Measurements from ENCODE around the gene VRK1. TPM values are rescaled to one million over a fixed set of nuclear protein-coding genes. Genes with fewer than 3 reads are reported as not detected.
A peak's percentile ranks its signal among the peaks of the same experiment; 100 is the strongest.

The VRK1 gene, protein sequence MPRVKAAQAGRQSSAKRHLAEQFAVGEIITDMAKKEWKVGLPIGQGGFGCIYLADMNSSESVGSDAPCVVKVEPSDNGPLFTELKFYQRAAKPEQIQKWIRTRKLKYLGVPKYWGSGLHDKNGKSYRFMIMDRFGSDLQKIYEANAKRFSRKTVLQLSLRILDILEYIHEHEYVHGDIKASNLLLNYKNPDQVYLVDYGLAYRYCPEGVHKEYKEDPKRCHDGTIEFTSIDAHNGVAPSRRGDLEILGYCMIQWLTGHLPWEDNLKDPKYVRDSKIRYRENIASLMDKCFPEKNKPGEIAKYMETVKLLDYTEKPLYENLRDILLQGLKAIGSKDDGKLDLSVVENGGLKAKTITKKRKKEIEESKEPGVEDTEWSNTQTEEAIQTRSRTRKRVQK
- total RNA-seq (2021; ENCODE audit: unreplicated experiment) (26.5 TPM), Bru-seq, nascent RNA (percentile 82 among the genes with signal in this experiment), BruChase-seq, experiment 1, labeled RNA remaining after a 2-hour chase (percentile 79 among the genes with signal in this experiment), BruChase-seq, experiment 2, labeled RNA remaining after a 6-hour chase (percentile 69 among the genes with signal in this experiment)
- 9.9 TPM for polyA plus RNA-seq (2012; ENCODE audit: insufficient read length)
- long read RNA-seq, transcript VRK1-201 (13 exons, 1,745 nt), result major isoform, 39 of 61 reads
- long read RNA-seq, partial matches to known transcripts, result 13 of 61 reads
- long read RNA-seq, other reads (novel, unspliced or antisense), result 9 of 61 reads

- intact Hi-C loops (cut with micrococcal nuclease; ENCODE audit: unreplicated experiment) (no loop called here), in situ Hi-C loops (cut with HindIII; ENCODE audit: low pct_unique_long_range_greater_than_20kb, low sequenced_read_pairs) (no loop called here)
- BruUV-seq (replicated peaks), result no TSS peak
- Histone ChIP-seq H3K27ac (ENCODE audit: low read length) (peak within 1 kb of the TSS; percentile 79), H3K4me1 (ENCODE audit: control insufficient read depth, insufficient read depth, low read length) (peaks cover 3% of the 10 kb centered on the region), H3K36me3 (ENCODE audit: control insufficient read depth, insufficient read depth, low read length) (no peaks in the 10 kb centered on the region), H3K9me3 (ENCODE audit: control insufficient read depth, insufficient read depth, low read depth, low read length) (no peaks in the 10 kb centered on the region), H3K4me3 (ENCODE audit: low read depth in 2 of 2, low read length in 2 of 2) (peak within 1 kb of the TSS; percentile 81), H3K27me3 (ENCODE audit: control insufficient read depth, insufficient read depth, low read length) (no peaks in the 10 kb centered on the region)
- ChIA-PET CTCF (no interaction called here), POLR2A (no interaction called here)
- DNase-seq (ENCODE audit: low read depth, low spot score) (peak; percentile 70), ATAC-seq (peak; percentile 100)
- TF ChIP-seq SIN3A (IDR thresholded peaks at IDR 0.05; ENCODE audit: borderline replicate concordance, insufficient read depth, low read depth, low read length), result peak; percentile 94
- TF ChIP-seq POLR2AphosphoS5 (IDR thresholded peaks at IDR 0.05; ENCODE audit: low read depth, low read length), result peak; percentile 84
- TF ChIP-seq, protein P1, sequence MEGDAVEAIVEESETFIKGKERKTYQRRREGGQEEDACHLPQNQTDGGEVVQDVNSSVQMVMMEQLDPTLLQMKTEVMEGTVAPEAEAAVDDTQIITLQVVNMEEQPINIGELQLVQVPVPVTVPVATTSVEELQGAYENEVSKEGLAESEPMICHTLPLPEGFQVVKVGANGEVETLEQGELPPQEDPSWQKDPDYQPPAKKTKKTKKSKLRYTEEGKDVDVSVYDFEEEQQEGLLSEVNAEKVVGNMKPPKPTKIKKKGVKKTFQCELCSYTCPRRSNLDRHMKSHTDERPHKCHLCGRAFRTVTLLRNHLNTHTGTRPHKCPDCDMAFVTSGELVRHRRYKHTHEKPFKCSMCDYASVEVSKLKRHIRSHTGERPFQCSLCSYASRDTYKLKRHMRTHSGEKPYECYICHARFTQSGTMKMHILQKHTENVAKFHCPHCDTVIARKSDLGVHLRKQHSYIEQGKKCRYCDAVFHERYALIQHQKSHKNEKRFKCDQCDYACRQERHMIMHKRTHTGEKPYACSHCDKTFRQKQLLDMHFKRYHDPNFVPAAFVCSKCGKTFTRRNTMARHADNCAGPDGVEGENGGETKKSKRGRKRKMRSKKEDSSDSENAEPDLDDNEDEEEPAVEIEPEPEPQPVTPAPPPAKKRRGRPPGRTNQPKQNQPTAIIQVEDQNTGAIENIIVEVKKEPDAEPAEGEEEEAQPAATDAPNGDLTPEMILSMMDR (IDR thresholded peaks at IDR 0.05), result no peak
These were observed at the start of gene VRK1 for GRCh38 chr14:96796851-96797581. TSS of gene VRK1 (plus strand) at chr14:96797382. CDS start at chr14:96833472, 36,090 bp downstream.

DNA sequence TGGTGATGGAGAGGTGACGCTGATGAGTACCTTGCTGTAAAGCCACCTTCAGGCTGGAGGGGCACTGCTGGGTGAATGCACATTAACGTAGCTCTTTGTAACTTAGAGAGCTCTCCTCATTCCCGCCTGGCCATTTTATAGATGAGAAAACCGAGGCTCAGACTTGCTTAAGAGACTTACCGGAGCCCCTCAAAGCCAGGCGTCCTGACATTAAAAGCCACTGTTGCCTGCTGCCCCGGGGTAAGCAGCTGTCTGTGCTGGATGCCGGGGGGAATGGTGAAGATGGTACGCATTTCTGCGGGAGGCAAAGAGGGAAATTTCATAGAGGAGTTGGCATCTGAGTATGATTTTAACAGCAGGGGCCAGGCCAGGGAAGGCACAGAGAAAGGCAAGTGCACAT is 49.6 kb upstream of the VRK1 start:
- TF ChIP-seq POLR2AphosphoS5 (IDR thresholded peaks at IDR 0.05; ENCODE audit: low read depth, low read length), result no peak
- TF ChIP-seq TCF7L2 (IDR thresholded peaks at IDR 0.05; ENCODE audit: low read depth, low read length), result no peak
- TF ChIP-seq, protein P1 (IDR thresholded peaks at IDR 0.05), result no peak
- no peak for TF ChIP-seq SIN3A (IDR thresholded peaks at IDR 0.05; ENCODE audit: borderline replicate concordance, insufficient read depth, low read depth, low read length)
- TF ChIP-seq REST (IDR thresholded peaks at IDR 0.05; ENCODE audit: insufficient read depth in 1 of 2, low read depth in 2 of 2, low read length in 1 of 2), result no peak
- DNase-seq (ENCODE audit: low read depth, low spot score) (no peak), ATAC-seq (no peak)
- in situ Hi-C loops (cut with HindIII; ENCODE audit: low pct_unique_long_range_greater_than_20kb, low sequenced_read_pairs) (no loop called here), intact Hi-C loops (cut with micrococcal nuclease; ENCODE audit: unreplicated experiment) (no loop called here)
- Histone ChIP-seq H3K27me3 (ENCODE audit: control insufficient read depth, insufficient read depth, low read length) (peaks cover 4% of the 10 kb centered on the region; the same call in 1 of the 2 replicates), H3K4me3 (ENCODE audit: low read depth in 2 of 2, low read length in 2 of 2) (no peak overlapping the region), H3K4me1 (ENCODE audit: control insufficient read depth, insufficient read depth, low read length) (no peaks in the 10 kb centered on the region), H3K9me3 (ENCODE audit: control insufficient read depth, insufficient read depth, low read depth, low read length) (no peaks in the 10 kb centered on the region), H3K27ac (ENCODE audit: low read length) (no peak overlapping the region), H3K36me3 (ENCODE audit: control insufficient read depth, insufficient read depth, low read length) (no peaks in the 10 kb centered on the region)
- CTCF ChIA-PET, result no interaction called here
- BruUV-seq (replicated peaks), result no TSS peak
- POLR2A ChIA-PET, result no interaction called here

Data from Panc1 (cell line).